H1 (cell line): ENCODE data around the gene ZIC1. TPM values are rescaled to one million over a fixed set of nuclear protein-coding genes. Genes with fewer than 3 reads are reported as not detected.

Experiments
- CTCF ChIA-PET: fragments of 300-600 bp; sonication (Branson Sonifier 250); formaldehyde crosslinking; loops from one replicate; lab custom pipeline; 2021; ENCODE audit not compliant: partially characterized antibody; lab: Charles Lee
- POLR2A ChIA-PET: fragments of 300-600 bp; sonication (Branson Sonifier 250); formaldehyde crosslinking; loops from one replicate; lab custom pipeline; 2021; ENCODE audit warnings: inconsistent platforms; ENCODE audit not compliant: partially characterized antibody; lab: Charles Lee
- DNase-seq, 2 experiments: peaks; one replicate each; pipeline versions ENCODE4 v3.0.0 to v3.0.0-alpha.2; 2010 to 2022; ENCODE audit warnings: low spot score in 2 of 2, low read depth in 1 of 2, mixed read lengths in 1 of 2
- FAIRE-seq: peaks from 2 replicates; lab custom pipeline; 2011; peaks lifted over from hg19 to GRCh38; lab: Jason Lieb, UNC
- H2AFZ ChIP-seq: 2 replicates; pipeline ENCODE4 v1.8.1; 2012; ENCODE audit warnings: low read length, inconsistent platforms
- H2AK5ac ChIP-seq: 2 replicates; pipeline ENCODE4 v1.6.1; 2013; ENCODE audit warnings: low read depth, low read length
- H2BK120ac ChIP-seq: replicated peaks from 2 replicates; pipeline ENCODE3; 2013; ENCODE audit warnings: low read depth, low read length, inconsistent platforms
- H2BK12ac ChIP-seq: 2 replicates; pipeline ENCODE4 v1.6.1; 2013; ENCODE audit warnings: low read depth, low read length
- H2BK15ac ChIP-seq: 2 replicates; pipeline ENCODE4 v1.6.1; 2013; ENCODE audit warnings: low read length
- H2BK20ac ChIP-seq: 2 replicates; pipeline ENCODE4 v1.6.1; 2013; ENCODE audit warnings: low read length
- H2BK5ac ChIP-seq: 2 replicates; pipeline ENCODE4 v1.6.1; 2013; ENCODE audit warnings: low read depth, low read length
- H3K14ac ChIP-seq: 2 replicates; pipeline ENCODE4 v1.6.1; 2013; ENCODE audit warnings: inconsistent platforms; ENCODE audit not compliant: insufficient read length
- H3K18ac ChIP-seq: 2 replicates; pipeline ENCODE4 v1.6.1; 2013; ENCODE audit warnings: low read length; ENCODE audit errors: extremely low read depth
- H3K23ac ChIP-seq: 2 replicates; pipeline ENCODE4 v1.6.1; 2013; ENCODE audit warnings: inconsistent platforms; ENCODE audit not compliant: insufficient read length
- H3K23me2 ChIP-seq: 2 replicates; pipeline ENCODE4 v1.6.1; 2013; ENCODE audit warnings: low read depth, low read length
- H3K27ac ChIP-seq: 2 replicates; pipeline ENCODE4 v1.6.1; 2011; ENCODE audit warnings: low read depth, low read length, inconsistent platforms
- H3K27me3 ChIP-seq, 4 experiments: replicated peaks in 1 of 4; 1 replicate in 1 of 4; 2 replicates in 3 of 4; pipeline versions ENCODE4 v1.6.1 to v1.8.1; 2011 to 2013; ENCODE audit warnings: low read length in 3 of 4, mild to moderate bottlenecking in 3 of 4, inconsistent platforms in 2 of 4, mixed read lengths in 2 of 4, moderate library complexity in 1 of 4; ENCODE audit not compliant: control insufficient read depth in 3 of 4, insufficient read depth in 3 of 4; ENCODE audit errors: extremely low read depth in 1 of 4
- H3K36me3 ChIP-seq, 4 experiments: 2 replicates each; pipeline versions ENCODE4 v1.6.1 to v1.8.1; 2011 to 2013; ENCODE audit warnings: mild to moderate bottlenecking in 4 of 4, low read length in 3 of 4, moderate library complexity in 2 of 4, control low read depth in 1 of 4, inconsistent platforms in 1 of 4; ENCODE audit not compliant: insufficient read depth in 4 of 4, control insufficient read depth in 2 of 4
- H3K4ac ChIP-seq: replicated peaks from 2 replicates; pipeline ENCODE3; 2013; ENCODE audit warnings: low read length, low read depth, mixed read lengths, inconsistent platforms; ENCODE audit not compliant: insufficient read length
- H3K4me1 ChIP-seq, 4 experiments: replicated peaks in 1 of 4; 1 replicate in 1 of 4; 2 replicates in 3 of 4; pipeline versions ENCODE4 v1.6.1 to v1.8.1; 2011 to 2013; ENCODE audit warnings: low read length in 3 of 4, inconsistent platforms in 2 of 4, mixed read lengths in 1 of 4; ENCODE audit not compliant: insufficient read depth in 4 of 4, control insufficient read depth in 3 of 4
- H3K4me2 ChIP-seq, 2 experiments: 2 replicates each; pipeline versions ENCODE4 v1.6.1 to v1.8.1; 2011 to 2013; ENCODE audit warnings: low read depth in 2 of 2, low read length in 2 of 2, control low read depth in 1 of 2, inconsistent platforms in 1 of 2, mild to moderate bottlenecking in 1 of 2; ENCODE audit not compliant: insufficient read depth in 1 of 2
- H3K4me3 ChIP-seq, 4 experiments: fragments of 200-600, 300-600 bp in 1 of 4; sonication (generic), shearing (Covaris generic), sonication (Bioruptor Twin) in 1 of 4; 2 replicates each; pipeline versions ENCODE4 v1.5.1 to v1.8.1; 2011 to 2016; ENCODE audit warnings: low read length in 4 of 4, low read depth in 3 of 4, control low read depth in 2 of 4, inconsistent platforms in 2 of 4, mild to moderate bottlenecking in 2 of 4, mixed read lengths in 1 of 4, moderate library complexity in 1 of 4; ENCODE audit not compliant: insufficient read depth in 2 of 4; ENCODE audit errors: extremely low read depth in 1 of 4
- H3K56ac ChIP-seq: replicated peaks from 2 replicates; pipeline ENCODE3; 2013; ENCODE audit warnings: low read depth, mild to moderate bottlenecking, mixed read lengths, low read length, inconsistent platforms; ENCODE audit not compliant: insufficient read length
- H3K79me1 ChIP-seq: 2 replicates; pipeline ENCODE4 v1.6.1; 2013; ENCODE audit warnings: low read depth, low read length, control low read depth
- H3K79me2 ChIP-seq, 2 experiments: 2 replicates each; pipeline versions ENCODE4 v1.6.1 to v1.8.1; 2012 to 2013; ENCODE audit warnings: low read length in 2 of 2, mild to moderate bottlenecking in 2 of 2, inconsistent platforms in 1 of 2; ENCODE audit not compliant: insufficient read depth in 2 of 2, control insufficient read depth in 1 of 2
- H3K9ac ChIP-seq, 4 experiments: replicated peaks in 1 of 4; 1 replicate in 1 of 4; 2 replicates in 3 of 4; pipeline versions ENCODE4 v1.6.1 to v1.8.1; 2011 to 2013; ENCODE audit warnings: low read depth in 3 of 4, low read length in 3 of 4, control low read depth in 2 of 4, mild to moderate bottlenecking in 2 of 4, moderate library complexity in 2 of 4, inconsistent platforms in 1 of 4; ENCODE audit errors: extremely low read depth in 1 of 4
- H3K9me3 ChIP-seq, 2 experiments: 2 replicates each; pipeline versions ENCODE4 v1.6.1 to v1.8.1; 2012 to 2013; ENCODE audit warnings: mild to moderate bottlenecking in 2 of 2, moderate library complexity in 2 of 2, control low read depth in 1 of 2, inconsistent platforms in 1 of 2, low read depth in 1 of 2, low read length in 1 of 2, mixed read lengths in 1 of 2; ENCODE audit not compliant: insufficient read depth in 2 of 2
- H4K20me1 ChIP-seq, 2 experiments: replicated peaks in 1 of 2; 2 replicates each; pipeline versions ENCODE3 to v1.8.1; 2011 to 2013; ENCODE audit warnings: inconsistent platforms in 2 of 2, low read length in 2 of 2, mild to moderate bottlenecking in 1 of 2; ENCODE audit not compliant: insufficient read depth in 2 of 2, control insufficient read depth in 1 of 2
- H4K5ac ChIP-seq: 2 replicates; pipeline ENCODE4 v1.6.1; 2013; ENCODE audit warnings: low read length, low read depth, mixed read lengths, inconsistent platforms; ENCODE audit not compliant: insufficient read length
- H4K8ac ChIP-seq: 2 replicates; pipeline ENCODE4 v1.8.0; 2013; ENCODE audit warnings: mild to moderate bottlenecking, moderate library complexity, low read length, inconsistent platforms; ENCODE audit not compliant: insufficient read depth; ENCODE audit errors: extremely low read depth
- H4K91ac ChIP-seq: replicated peaks from 2 replicates; pipeline ENCODE3; 2013; ENCODE audit warnings: low read length, mixed read lengths, inconsistent platforms; ENCODE audit not compliant: insufficient read length
- BACH1 ChIP-seq: IDR thresholded peaks from 2 replicates; pipeline ENCODE4 v1.6.1; 2012; ENCODE audit warnings: low read length, improper control_type of control experiment
- CREB1 ChIP-seq: IDR thresholded peaks from 2 replicates; pipeline ENCODE4 v1.6.1; 2012; ENCODE audit warnings: inconsistent platforms
- NRF1 ChIP-seq: IDR thresholded peaks from 2 replicates; pipeline ENCODE4 v1.6.1; 2011; ENCODE audit warnings: mild to moderate bottlenecking, low read depth, low read length, improper control_type of control experiment
- PHF8 ChIP-seq: fragments of 200-600 bp; sonication (generic); conservative IDR thresholded peaks from 2 replicates; pipeline ENCODE4 v1.7.1; 2012; ENCODE audit warnings: low read depth, mild to moderate bottlenecking, inconsistent platforms, low read length, moderate library complexity
- RNF2 ChIP-seq: fragments of 200-900, 300-1000 bp; sonication (generic); IDR thresholded peaks from 2 replicates; pipeline ENCODE4 v1.7.1; 2016; ENCODE audit warnings: borderline replicate concordance, low read depth, mild to moderate bottlenecking, antibody characterized with exemption, low read length; ENCODE audit not compliant: poor library complexity, severe bottlenecking; ENCODE audit errors: missing control alignments
- SUZ12 ChIP-seq: fragments of 200-600 bp; sonication (generic); IDR thresholded peaks from 2 replicates; pipeline ENCODE4 v1.6.1; 2012; ENCODE audit warnings: mild to moderate bottlenecking, inconsistent platforms, low read length, moderate library complexity, mixed read lengths
- TAF7 ChIP-seq: optimal IDR thresholded peaks from 2 replicates; pipeline ENCODE3; 2011; ENCODE audit warnings: low read depth, mild to moderate bottlenecking, inconsistent platforms, low read length, moderate library complexity, borderline replicate concordance
- WGBS, 2 experiments: shearing (Covaris generic) in 1 of 2; methylation state at CpG; one replicate each; pipeline versions ENCODE4 v1.1.6 to v1.1.7; 2013 to 2015; ENCODE audit warnings: low lambda C conversion rate in 2 of 2, mixed read lengths in 2 of 2, inconsistent platforms in 1 of 2, low coverage in 1 of 2, missing lambda C conversion rate in 1 of 2; ENCODE audit not compliant: insufficient replicate concordance in 2 of 2, insufficient coverage in 1 of 2, insufficient read length in 1 of 2; ENCODE audit errors: extremely low coverage in 1 of 2, missing lambda C conversion rate in 1 of 2; 5-methylcytosine and 5-hydroxymethylcytosine counted together
- polyA plus RNA-seq, 7 experiments: library from polyadenylated mRNA; depleted of rRNA in 3 of 7; stranded (reverse) in 5 of 7; unstranded in 2 of 7; fragments of >200 nt in 5 of 7; fragments of 200-250 nt in 2 of 7; gene quantifications; 1 replicate in 5 of 7; 2 replicates in 1 of 7; 4 replicates in 1 of 7; pipeline versions ENCODE4 v1.2.1 to v1.2.3, GENCODE V29; 2011 to 2013; ENCODE audit warnings: missing spikeins in 2 of 7, mixed read lengths in 2 of 7
- total RNA-seq: library from RNA; stranded (reverse); fragmentation: NEBNext Ultra II Directional; extraction: Animal tissue kit (Norgen Biotek cat#: 25700); gene quantifications from 2 replicates; pipeline ENCODE4 v1.2.1, GENCODE V29; 2021

The ZIC1 gene
- total and polyA plus RNA-seq, 2 of the 8 experiments (the other 6 are each of a cell fraction or from before 2014, with no cell fraction given): 0.80 to 2.2 TPM

DNA sequence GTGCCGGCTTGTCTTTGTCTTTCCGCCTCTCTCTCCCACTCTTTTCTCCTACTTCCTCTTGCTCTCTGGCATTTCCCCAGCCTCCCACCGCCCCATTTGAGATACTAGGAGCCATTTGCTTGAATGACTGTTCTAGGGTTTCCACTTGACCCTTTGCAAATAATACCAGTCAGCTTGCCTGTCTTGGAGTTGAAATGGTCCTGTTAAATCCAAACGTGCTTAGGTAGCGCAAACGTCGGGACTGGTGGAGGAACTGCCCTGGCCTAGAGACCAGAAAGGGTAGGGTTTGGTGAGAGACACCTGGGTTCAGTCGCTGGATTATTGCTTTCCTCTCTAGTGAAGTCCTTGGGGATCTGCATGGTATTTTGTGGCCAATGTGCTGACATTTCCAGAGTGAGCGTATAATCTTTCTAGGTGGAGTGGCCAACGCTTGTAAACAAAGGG lies 10.6 kb downstream of the ZIC1 start:
- Histone ChIP-seq H2BK20ac (no peak overlapping the region; the same call in 1 of the 2 replicates), H3K27ac (no peak overlapping the region), H4K91ac (no peak overlapping the region), H3K9ac (no peak overlapping the region), H3K18ac (no peak overlapping the region), H3K23me2 (peaks cover 6% of the 10 kb centered on the region; the same call in 1 of the 2 replicates), H2AFZ (no peak overlapping the region), H4K20me1 (peaks cover 4 to 11% of the 10 kb centered on the region in 2 experiments), H2AK5ac (no peak overlapping the region), H2BK5ac (no peak overlapping the region), H4K5ac (no peak overlapping the region), H3K4me3 (peak overlapping the region; percentile 38 to 58 (median 44); a peak in 7 of 8 replicates), H2BK120ac (no peak overlapping the region), H3K23ac (no peak overlapping the region), H2BK12ac (peak overlapping the region; percentile 60), H3K36me3 (peaks cover 0 to 3% (median 0%) of the 10 kb centered on the region in 4 experiments; a peak in 1 of 8 replicates), H3K4me1 (peaks cover 13 to 38% (median 16%) of the 10 kb centered on the region in 4 experiments), H3K56ac (no peak overlapping the region), H3K79me1 (no peaks in the 10 kb centered on the region), H3K4ac (no peak overlapping the region), H3K9me3 (no peaks in the 10 kb centered on the region), H4K8ac (no peak overlapping the region), H3K79me2 (no peaks in the 10 kb centered on the region), H3K4me2 (peak overlapping the region; percentile 68 to 88), H3K14ac (no peak overlapping the region), H2BK15ac (no peak overlapping the region), H3K27me3 (peaks cover 81 to 99% (median 90%) of the 10 kb centered on the region in 4 experiments)
- WGBS, 2 experiments: 3% methylated on average over 10 of the region's 10 CpGs; no CpG with 5 or more reads in 1 of the 2 experiments
- TF ChIP-seq BACH1 (no peak), RNF2 (peak; percentile 47), PHF8 (no peak), NRF1 (no peak), TAF7 (no peak), CREB1 (no peak), SUZ12 (peak; percentile 69)
- DNase-seq (no peak), FAIRE-seq (no peak)
- CTCF ChIA-PET: interaction anchor here (1.1 to 17.2 kb wide), 7 partner anchors 26 to 302 kb away, joined by 3 to 485 read pairs (median 4); partner anchors contain the start of gene ZIC4
- POLR2A ChIA-PET: interaction anchor here (1.1 to 2.0 kb wide), 5 partner anchors 22 to 65 kb away, joined by 3 to 6 read pairs (median 4); no protein-coding TSS in a partner anchor
